Liver (tissue), 9 donors: ENCODE data around the gene NAA80. TPM values are rescaled to one million over a fixed set of nuclear protein-coding genes. Genes with fewer than 3 reads are reported as not detected.

Source experiments
- DNase-seq: peaks from one replicate; pipeline ENCODE4 v3.0.0-alpha.2; 2017; ENCODE audit warnings: low spot score
- H3K27ac ChIP-seq, 2 donors: one replicate each; pipeline ENCODE4 v1.7.0; 2013; ENCODE audit warnings: inconsistent platforms in 2 of 2, low read length in 2 of 2, control low read depth in 1 of 2, low read depth in 1 of 2, mild to moderate bottlenecking in 1 of 2
- H3K27me3 ChIP-seq, 4 donors: one replicate each; pipeline versions ENCODE4 v1.6.1 to v1.7.0; 2013; ENCODE audit warnings: low read length in 3 of 4, inconsistent platforms in 1 of 4, mild to moderate bottlenecking in 1 of 4, moderate library complexity in 1 of 4; ENCODE audit not compliant: control insufficient read depth in 4 of 4, insufficient read depth in 4 of 4
- H3K36me3 ChIP-seq, 4 donors: one replicate each; pipeline versions ENCODE4 v1.6.1 to v1.7.0; 2013; ENCODE audit warnings: low read length in 3 of 4, mild to moderate bottlenecking in 3 of 4, low read depth in 1 of 4, moderate library complexity in 1 of 4; ENCODE audit not compliant: control insufficient read depth in 4 of 4, insufficient read depth in 3 of 4
- H3K4me1 ChIP-seq, 4 donors: one replicate each; pipeline versions ENCODE4 v1.6.1 to v1.7.0; 2013; ENCODE audit warnings: low read length in 3 of 4, mild to moderate bottlenecking in 3 of 4, moderate library complexity in 1 of 4; ENCODE audit not compliant: control insufficient read depth in 4 of 4, insufficient read depth in 4 of 4
- H3K4me3 ChIP-seq, 3 donors: one replicate each; pipeline versions ENCODE4 v1.6.1 to v1.7.0; 2013; ENCODE audit warnings: low read length in 3 of 3, control low read depth in 1 of 3, low read depth in 1 of 3, mild to moderate bottlenecking in 1 of 3
- H3K9ac ChIP-seq, 2 donors: one replicate each; pipeline ENCODE4 v1.7.0; 2013; ENCODE audit warnings: low read length in 2 of 2, mild to moderate bottlenecking in 2 of 2, moderate library complexity in 2 of 2, control low read depth in 1 of 2, low read depth in 1 of 2
- H3K9me3 ChIP-seq, 4 donors: one replicate each; pipeline versions ENCODE4 v1.6.1 to v1.7.0; 2013; ENCODE audit warnings: low read length in 3 of 4; ENCODE audit not compliant: control insufficient read depth in 4 of 4
- CTCF ChIP-seq: fragments of 150-350 bp; IDR thresholded peaks from 2 replicates; pipeline ENCODE4 v1.5.1; 2017; ENCODE audit warnings: improper control_type of control experiment, low read depth, low read length; ENCODE audit not compliant: missing input control
- EGR1 ChIP-seq, 2 donors: IDR thresholded peaks; 2 replicates each; pipeline ENCODE4 v1.6.1; 2016 to 2018; ENCODE audit warnings: antibody characterized with exemption in 2 of 2, low read depth in 2 of 2
- FOXA1 ChIP-seq: IDR thresholded peaks from 2 replicates; pipeline ENCODE4 v1.6.1; 2016; ENCODE audit warnings: antibody characterized with exemption
- FOXA2 ChIP-seq: IDR thresholded peaks from 2 replicates; pipeline ENCODE4 v1.6.1; 2016; ENCODE audit warnings: antibody characterized with exemption
- GABPA ChIP-seq, 2 donors: IDR thresholded peaks in 1 of 2; conservative IDR thresholded peaks in 1 of 2; 2 replicates each; pipeline ENCODE4 v1.6.1; 2016; ENCODE audit warnings: antibody characterized with exemption in 2 of 2, mild to moderate bottlenecking in 1 of 2, moderate library complexity in 1 of 2
- HNF4A ChIP-seq, 2 donors: conservative IDR thresholded peaks; 2 replicates each; pipeline ENCODE4 v1.6.1; 2016; ENCODE audit warnings: antibody characterized with exemption in 2 of 2, mild to moderate bottlenecking in 2 of 2
- HNF4G ChIP-seq: IDR thresholded peaks from 2 replicates; pipeline ENCODE4 v1.6.1; 2016; ENCODE audit warnings: antibody characterized with exemption
- JUND ChIP-seq, 2 donors: IDR thresholded peaks; 2 replicates each; pipeline ENCODE4 v1.6.1; 2016; ENCODE audit warnings: antibody characterized with exemption in 2 of 2
- NR2F2 ChIP-seq: IDR thresholded peaks from 2 replicates; pipeline ENCODE4 v1.6.1; 2016; ENCODE audit warnings: antibody characterized with exemption
- REST ChIP-seq: IDR thresholded peaks from 2 replicates; pipeline ENCODE4 v1.6.1; 2016; ENCODE audit warnings: antibody characterized with exemption, mild to moderate bottlenecking
- RXRA ChIP-seq, 2 donors: IDR thresholded peaks; 2 replicates each; pipeline ENCODE4 v1.6.1; 2017 to 2018; ENCODE audit warnings: antibody characterized with exemption in 2 of 2, mild to moderate bottlenecking in 1 of 2
- SP1 ChIP-seq: IDR thresholded peaks from 2 replicates; pipeline ENCODE4 v1.6.1; 2018; ENCODE audit warnings: antibody characterized with exemption, mild to moderate bottlenecking
- TAF1 ChIP-seq: conservative IDR thresholded peaks from 2 replicates; pipeline ENCODE4 v1.6.1; 2016; ENCODE audit warnings: antibody characterized with exemption, mild to moderate bottlenecking
- YY1 ChIP-seq: IDR thresholded peaks from 2 replicates; pipeline ENCODE4 v1.6.1; 2016; ENCODE audit warnings: antibody characterized with exemption, mild to moderate bottlenecking
- ZBTB33 ChIP-seq: IDR thresholded peaks from 2 replicates; pipeline ENCODE4 v1.6.1; 2016; ENCODE audit warnings: antibody characterized with exemption
- WGBS: extraction: QIAGEN DNeasy Blood & Tissue Kit; methylation state at CpG from one replicate; pipeline ENCODE4 v1.1.7; 2013; 5-methylcytosine and 5-hydroxymethylcytosine counted together
- polyA plus RNA-seq, 2 donors: library from polyadenylated mRNA; stranded (reverse) in 1 of 2; unstranded in 1 of 2; fragments of 200-250 nt in 1 of 2; fragments of >200 nt in 1 of 2; fragmentation: Nextera tagmentation in 1 of 2; extraction: Ambion mirVana in 1 of 2; gene quantifications; one replicate each; pipeline versions ENCODE4 v1.2.1 to v1.2.3, GENCODE V29; 2013 to 2015
- total RNA-seq, 2 donors: library from RNA; depleted of rRNA; stranded (reverse); fragments of >200 nt; gene quantifications; one replicate each; pipeline ENCODE4 v1.2.3, GENCODE V29; 2014
- donor health status: healthy.
- donor health status: healthy.
- donor health status: healthy.
- donor health status: healthy.
- donor health status: healthy.

The NAA80 gene
- total and polyA plus RNA-seq, 4 donors: 1.6 to 5.5 (median 2.0) TPM

DNA sequence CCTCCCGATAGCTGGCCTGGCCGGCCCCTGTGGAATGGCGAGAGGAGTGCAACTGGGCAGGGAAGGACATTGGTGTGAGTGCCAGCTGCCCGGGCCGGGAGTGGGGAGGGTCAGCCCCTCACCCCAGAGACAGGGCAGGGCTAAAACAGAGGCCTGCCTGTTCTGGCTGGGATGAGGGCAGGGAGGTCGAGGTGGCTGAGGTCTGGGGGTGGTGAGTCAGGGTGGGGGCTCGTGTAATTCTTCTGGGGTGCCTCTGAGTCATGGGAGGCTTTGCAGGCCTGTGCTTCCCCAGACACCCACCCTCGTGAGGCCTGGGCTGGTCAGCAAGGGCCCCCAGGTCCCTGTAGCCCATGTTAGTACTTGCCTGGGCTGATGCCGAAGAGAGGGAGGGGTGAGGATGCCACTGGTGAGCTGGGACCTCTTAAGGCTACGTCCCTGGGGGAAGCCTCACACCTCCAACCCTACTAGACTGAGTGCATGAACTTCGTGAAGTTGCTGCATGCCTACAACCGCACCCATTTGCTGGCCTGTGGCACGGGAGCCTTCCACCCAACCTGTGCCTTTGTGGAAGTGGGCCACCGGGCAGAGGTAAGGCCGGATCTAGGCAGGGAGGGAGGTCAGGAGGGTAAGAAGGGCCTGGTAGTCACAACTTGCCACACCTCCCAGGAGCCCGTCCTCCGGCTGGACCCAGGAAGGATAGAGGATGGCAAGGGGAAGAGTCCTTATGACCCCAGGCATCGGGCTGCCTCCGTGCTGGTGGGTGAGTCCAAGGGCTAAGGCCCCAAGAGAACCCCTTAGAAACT lies 28.6 kb downstream of the NAA80 start (continued):
- no peak for TF ChIP-seq REST
- TF ChIP-seq TAF1: no peak
- TF ChIP-seq HNF4A (conservative IDR thresholded peaks at IDR 0.05): no peak
- no peak for TF ChIP-seq EGR1 (IDR thresholded peaks at IDR 0.05; ENCODE audit: low read depth in 2 of 2)

GRCh38 chr3:50269977-50270413 lies 29.2 kb downstream of the NAA80 start:
- Histone ChIP-seq H3K9ac (no peak overlapping the region), H3K4me3 (no peak overlapping the region), H3K4me1 (peaks cover 1 to 45% (median 22%) of the 10 kb centered on the region in 4 donors), H3K27me3 (no peaks in the 10 kb centered on the region), H3K27ac (no peak overlapping the region), H3K36me3 (no peaks in the 10 kb centered on the region), H3K9me3 (no peaks in the 10 kb centered on the region)
- TF ChIP-seq CTCF (no peak), TAF1 (no peak), GABPA (IDR thresholded peaks at IDR 0.05 in 1 of 2, conservative IDR thresholded peaks at IDR 0.05 in 1 of 2) (no peak), ZBTB33 (no peak), JUND (IDR thresholded peaks at IDR 0.05) (no peak), YY1 (no peak), FOXA2 (no peak), SP1 (no peak)
- no peak for DNase-seq
- 90% methylated on average over 8 of the region's 8 CpGs for WGBS

GRCh38 chr3:50269460-50269859 lies 29.7 kb downstream of the NAA80 start:
- Histone ChIP-seq H3K36me3 (no peaks in the 10 kb centered on the region), H3K4me3 (no peak overlapping the region), H3K4me1 (peaks cover 1 to 43% (median 21%) of the 10 kb centered on the region in 4 donors), H3K9me3 (no peaks in the 10 kb centered on the region), H3K9ac (no peak overlapping the region), H3K27ac (no peak overlapping the region), H3K27me3 (no peaks in the 10 kb centered on the region)
- 78% methylated on average over 4 of the region's 4 CpGs for WGBS
- DNase-seq: no peak
- TF ChIP-seq NR2F2 (no peak), RXRA (IDR thresholded peaks at IDR 0.05) (no peak), HNF4A (conservative IDR thresholded peaks at IDR 0.05) (no peak), ZBTB33 (no peak), FOXA2 (no peak), FOXA1 (no peak), HNF4G (no peak), CTCF (no peak)
